ENCODE data around the gene UBE2C. TPM values are rescaled to one million over a fixed set of nuclear protein-coding genes. Genes with fewer than 3 reads are reported as not detected.

Gene UBE2C
- polyA plus RNA-seq, 3 donors, result 0.15 to 0.58 TPM; not detected in 1

DNA sequence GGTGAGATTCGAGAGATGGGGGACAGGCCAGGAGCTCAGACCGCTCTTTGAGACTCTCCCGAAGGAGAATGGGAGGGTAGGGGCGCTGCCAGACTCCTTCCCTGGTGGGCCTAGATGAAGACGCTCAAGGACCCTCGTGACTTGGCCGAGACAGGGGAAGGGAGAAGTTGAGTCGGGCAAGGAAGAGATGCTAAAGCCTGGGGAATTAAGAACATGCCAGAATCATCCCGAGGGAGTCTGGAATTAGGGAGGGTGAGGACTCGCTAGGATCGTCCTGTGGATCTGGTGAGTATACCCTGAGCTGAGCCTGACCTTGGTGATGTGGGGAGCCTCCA, 529 bp downstream of the UBE2C start:
- H2AFZ ChIP-seq (ENCODE audit: insufficient read depth, low read depth, low read length, poor library complexity, severe bottlenecking), result peak overlapping the region; percentile 81
- peak overlapping the region in 1 of 2 donors; percentile 65 for H3K27ac ChIP-seq (ENCODE audit: low read depth in 1 of 2, low read length in 2 of 2)
- H3K36me3 ChIP-seq (replicated peaks in 1 of 2; ENCODE audit: control insufficient read depth in 1 of 2, insufficient read depth in 2 of 2, low read length in 2 of 2), result peaks cover 40 to 62% of the 10 kb centered on the region in 2 donors
- peaks cover 0 to 3% (median 0%) of the 10 kb centered on the region in 7 donors for H3K9me3 Mint-ChIP-seq
- TF ChIP-seq, protein P1, sequence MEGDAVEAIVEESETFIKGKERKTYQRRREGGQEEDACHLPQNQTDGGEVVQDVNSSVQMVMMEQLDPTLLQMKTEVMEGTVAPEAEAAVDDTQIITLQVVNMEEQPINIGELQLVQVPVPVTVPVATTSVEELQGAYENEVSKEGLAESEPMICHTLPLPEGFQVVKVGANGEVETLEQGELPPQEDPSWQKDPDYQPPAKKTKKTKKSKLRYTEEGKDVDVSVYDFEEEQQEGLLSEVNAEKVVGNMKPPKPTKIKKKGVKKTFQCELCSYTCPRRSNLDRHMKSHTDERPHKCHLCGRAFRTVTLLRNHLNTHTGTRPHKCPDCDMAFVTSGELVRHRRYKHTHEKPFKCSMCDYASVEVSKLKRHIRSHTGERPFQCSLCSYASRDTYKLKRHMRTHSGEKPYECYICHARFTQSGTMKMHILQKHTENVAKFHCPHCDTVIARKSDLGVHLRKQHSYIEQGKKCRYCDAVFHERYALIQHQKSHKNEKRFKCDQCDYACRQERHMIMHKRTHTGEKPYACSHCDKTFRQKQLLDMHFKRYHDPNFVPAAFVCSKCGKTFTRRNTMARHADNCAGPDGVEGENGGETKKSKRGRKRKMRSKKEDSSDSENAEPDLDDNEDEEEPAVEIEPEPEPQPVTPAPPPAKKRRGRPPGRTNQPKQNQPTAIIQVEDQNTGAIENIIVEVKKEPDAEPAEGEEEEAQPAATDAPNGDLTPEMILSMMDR (IDR thresholded peaks at IDR 0.05), result no peak
- intact Hi-C loops (cut with micrococcal nuclease), result loop anchor here in 1 of 2 donors (5.0 to 10.0 kb wide), 2 partner anchors 122 to 159 kb away; partner anchors contain the start of genes PCIF1 and ZNF335
- H3K27me3 Mint-ChIP-seq (ENCODE audit: low read depth in 3 of 3), result peaks cover 0 to 1% (median 0%) of the 10 kb centered on the region in 3 donors
- no peaks in the 10 kb centered on the region for H3K9me3 ChIP-seq (replicated peaks in 1 of 2; ENCODE audit: control insufficient read depth in 1 of 2, insufficient read depth in 1 of 2, low read length in 2 of 2)
- peaks cover 22% of the 10 kb centered on the region for H3K4me1 Mint-ChIP-seq
- peaks cover 40% of the 10 kb centered on the region for H4K20me1 ChIP-seq (ENCODE audit: insufficient read depth, low read length)
- H3K27me3 ChIP-seq (ENCODE audit: control insufficient read depth in 2 of 2, insufficient read depth in 2 of 2, low read length in 2 of 2), result no peaks in the 10 kb centered on the region
- peak overlapping the region; percentile 67 to 84 for H3K4me3 Mint-ChIP-seq
- H3K4me3 ChIP-seq (replicated peaks in 1 of 3; ENCODE audit: low read depth in 2 of 3, low read length in 3 of 3), result peak overlapping the region; percentile 57 to 85 (median 80)
- H3K4me1 ChIP-seq (ENCODE audit: control insufficient read depth in 1 of 2, insufficient read depth in 2 of 2, low read length in 2 of 2), result peaks cover 18 to 24% of the 10 kb centered on the region in 2 donors
- H3K9ac ChIP-seq (ENCODE audit: insufficient read depth, low read length, poor library complexity, severe bottlenecking), result peak overlapping the region; percentile 52
- H3K36me3 Mint-ChIP-seq, result peaks cover 44 to 57% of the 10 kb centered on the region in 2 donors
- H3K4me2 ChIP-seq (replicated peaks; ENCODE audit: extremely low read depth, low read length, poor library complexity, severe bottlenecking), result peak overlapping the region; percentile 99
- peaks cover 38% of the 10 kb centered on the region for H3K79me2 ChIP-seq (ENCODE audit: insufficient read depth, low read length)
- H3K27ac Mint-ChIP-seq, result peak overlapping the region in 6 of 7 donors; percentile 2 to 70 (median 54)
- no peak for DNase-seq
- WGBS (ENCODE audit: insufficient coverage), result 24% methylated on average over 11 of the region's 11 CpGs

DNA sequence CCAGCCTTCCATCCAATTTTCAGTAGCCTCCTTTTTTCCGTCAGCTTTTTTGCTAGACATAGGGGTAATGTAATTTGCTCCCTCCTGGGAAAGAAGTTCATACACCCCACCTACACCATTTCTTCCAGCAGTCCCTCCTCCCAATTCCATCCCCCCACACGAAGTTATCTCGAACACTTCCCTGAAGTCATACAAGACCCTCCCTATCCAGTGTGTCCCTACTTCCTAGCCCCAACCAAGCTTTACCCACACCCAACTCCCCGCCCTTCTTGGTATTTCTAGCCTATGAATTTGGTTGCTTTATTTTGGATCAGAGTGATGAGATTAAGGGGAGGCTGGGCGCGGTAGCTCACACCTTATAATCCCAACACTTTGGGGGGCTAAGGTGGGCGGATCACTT, 1.0 kb downstream of the UBE2C start:
- intact Hi-C loops (cut with micrococcal nuclease), result loop anchor here in 1 of 2 donors (5.0 to 10.0 kb wide), 2 partner anchors 121 to 159 kb away; partner anchors contain the start of genes PCIF1 and ZNF335
- Histone ChIP-seq H3K4me3 (replicated peaks in 1 of 3; ENCODE audit: low read depth in 2 of 3, low read length in 3 of 3) (peak overlapping the region in 1 of 3 experiments; percentile 85), H3K27me3 (ENCODE audit: control insufficient read depth in 2 of 2, insufficient read depth in 2 of 2, low read length in 2 of 2) (no peaks in the 10 kb centered on the region), H2AFZ (ENCODE audit: insufficient read depth, low read depth, low read length, poor library complexity, severe bottlenecking) (peak overlapping the region; percentile 81), H3K36me3 (replicated peaks in 1 of 2; ENCODE audit: control insufficient read depth in 1 of 2, insufficient read depth in 2 of 2, low read length in 2 of 2) (peaks cover 36 to 57% of the 10 kb centered on the region in 2 donors), H4K20me1 (ENCODE audit: insufficient read depth, low read length) (peaks cover 37% of the 10 kb centered on the region), H3K79me2 (ENCODE audit: insufficient read depth, low read length) (peaks cover 38% of the 10 kb centered on the region), H3K4me1 (ENCODE audit: control insufficient read depth in 1 of 2, insufficient read depth in 2 of 2, low read length in 2 of 2) (peaks cover 18 to 24% of the 10 kb centered on the region in 2 donors), H3K27ac (ENCODE audit: low read depth in 1 of 2, low read length in 2 of 2) (peak overlapping the region in 1 of 2 donors; percentile 65), H3K9me3 (replicated peaks in 1 of 2; ENCODE audit: control insufficient read depth in 1 of 2, insufficient read depth in 1 of 2, low read length in 2 of 2) (no peaks in the 10 kb centered on the region), H3K9ac (ENCODE audit: insufficient read depth, low read length, poor library complexity, severe bottlenecking) (no peak overlapping the region), H3K4me2 (replicated peaks; ENCODE audit: extremely low read depth, low read length, poor library complexity, severe bottlenecking) (peak overlapping the region; percentile 99)
- TF ChIP-seq, protein P1 (IDR thresholded peaks at IDR 0.05), result no peak
- Mint-ChIP-seq H3K4me3 (no peak overlapping the region), H3K27me3 (ENCODE audit: low read depth in 3 of 3) (peaks cover 0 to 1% (median 0%) of the 10 kb centered on the region in 3 donors), H3K4me1 (peaks cover 22% of the 10 kb centered on the region), H3K36me3 (peaks cover 40 to 51% of the 10 kb centered on the region in 2 donors), H3K9me3 (peaks cover 0 to 3% (median 0%) of the 10 kb centered on the region in 7 donors), H3K27ac (peak overlapping the region in 4 of 7 donors; percentile 4 to 53 (median 40))
- DNase-seq, result no peak
- WGBS (ENCODE audit: insufficient coverage), result 54% methylated on average over 2 of the region's 7 CpGs
